Activated B cell treated with CpG ODN at 0.5 μM for 24 hours (primary cell): ENCODE results near the gene AGR2. TPM values are rescaled to one million over a fixed set of nuclear protein-coding genes. Genes with fewer than 3 reads are reported as not detected.

Experiments used
- ATAC-seq: fragments of 200-7000 bp; cut with Tn5 transposase; one replicate; pipeline ENCODE4 v1.10.0; 2021; ENCODE audit warnings: low read depth, mild to moderate bottlenecking, moderate library complexity
- CTCF ChIA-PET: fragments of 350-600 bp; sonication (Branson Sonifier 250); formaldehyde crosslinking; loops from one replicate; lab custom pipeline; 2021; ENCODE audit warnings: antibody characterized with exemption; lab: Charles Lee
- POLR2A ChIA-PET: fragments of 350-600 bp; sonication (Branson Sonifier 250); formaldehyde crosslinking; loops from one replicate; lab custom pipeline; 2021; ENCODE audit warnings: antibody characterized with exemption; lab: Charles Lee
- DNase-seq: peaks from one replicate; pipeline ENCODE4 v3.0.0; 2022
- H3K27ac Mint-ChIP-seq: one replicate; pipeline ENCODE4 v1.8.0; 2020; ENCODE audit warnings: mixed read lengths
- H3K27me3 Mint-ChIP-seq: one replicate; pipeline ENCODE4 v1.8.0; 2021; ENCODE audit warnings: mixed read lengths
- H3K36me3 Mint-ChIP-seq: one replicate; pipeline ENCODE4 v1.8.0; 2021; ENCODE audit warnings: low read depth, mixed read lengths
- H3K4me1 Mint-ChIP-seq: one replicate; pipeline ENCODE4 v1.8.0; 2021; ENCODE audit warnings: mixed read lengths
- H3K4me3 Mint-ChIP-seq: one replicate; pipeline ENCODE4 v1.8.0; 2020; ENCODE audit warnings: mild to moderate bottlenecking, mixed read lengths
- H3K9me3 Mint-ChIP-seq: one replicate; pipeline ENCODE4 v1.8.0; 2020; ENCODE audit warnings: mixed read lengths
- intact Hi-C: fragments of 100-400 bp; cut with micrococcal nuclease; formaldehyde crosslinking; loops from one replicate; pipeline ENCODE4 v1.15.1; 2024
- total RNA-seq: library from RNA; stranded (reverse); gene quantifications from 2 replicates; pipeline ENCODE4 v1.2.3, GENCODE V29; 2022
- TF ChIP-seq, protein P1 (sequence below): fragments of 200-600 bp; IDR thresholded peaks from one replicate; pipeline ENCODE4 v1.8.0; 2022; ENCODE audit warnings: antibody characterized with exemption, mild to moderate bottlenecking

The AGR2 gene
- total RNA-seq, 1 donor from 2014 or later = not detected

DNA sequence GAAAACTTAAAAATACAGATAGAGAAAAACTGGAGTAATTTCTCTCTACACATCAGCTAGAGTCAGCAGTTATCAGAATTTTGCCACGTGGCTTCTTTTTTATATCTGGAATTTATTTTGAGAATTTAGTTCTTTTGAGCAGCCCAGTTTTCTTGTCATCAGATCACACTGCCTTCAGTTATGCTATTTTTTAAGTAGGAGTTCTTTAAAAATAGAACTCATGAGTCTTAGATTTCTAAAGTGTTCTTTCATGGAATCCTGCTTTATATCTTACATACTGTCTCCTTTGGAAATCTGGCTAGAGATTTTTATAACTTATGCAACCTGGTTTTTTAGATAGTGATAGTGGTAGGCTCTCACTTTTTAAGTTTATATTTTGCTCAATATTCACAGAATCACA lies 24.2 kb downstream of the AGR2 start:
- no peak overlapping the region for H3K4me3 Mint-ChIP-seq
- H3K9me3 Mint-ChIP-seq = no peaks in the 10 kb centered on the region
- ATAC-seq (no peak), DNase-seq (no peak)
- H3K4me1 Mint-ChIP-seq = peaks cover 32% of the 10 kb centered on the region
- ChIA-PET CTCF (no interaction called here), POLR2A (no interaction called here)
- intact Hi-C loops = no loop called here
- no peaks in the 10 kb centered on the region for H3K27me3 Mint-ChIP-seq
- H3K27ac Mint-ChIP-seq = no peak overlapping the region
- TF ChIP-seq, protein P1, sequence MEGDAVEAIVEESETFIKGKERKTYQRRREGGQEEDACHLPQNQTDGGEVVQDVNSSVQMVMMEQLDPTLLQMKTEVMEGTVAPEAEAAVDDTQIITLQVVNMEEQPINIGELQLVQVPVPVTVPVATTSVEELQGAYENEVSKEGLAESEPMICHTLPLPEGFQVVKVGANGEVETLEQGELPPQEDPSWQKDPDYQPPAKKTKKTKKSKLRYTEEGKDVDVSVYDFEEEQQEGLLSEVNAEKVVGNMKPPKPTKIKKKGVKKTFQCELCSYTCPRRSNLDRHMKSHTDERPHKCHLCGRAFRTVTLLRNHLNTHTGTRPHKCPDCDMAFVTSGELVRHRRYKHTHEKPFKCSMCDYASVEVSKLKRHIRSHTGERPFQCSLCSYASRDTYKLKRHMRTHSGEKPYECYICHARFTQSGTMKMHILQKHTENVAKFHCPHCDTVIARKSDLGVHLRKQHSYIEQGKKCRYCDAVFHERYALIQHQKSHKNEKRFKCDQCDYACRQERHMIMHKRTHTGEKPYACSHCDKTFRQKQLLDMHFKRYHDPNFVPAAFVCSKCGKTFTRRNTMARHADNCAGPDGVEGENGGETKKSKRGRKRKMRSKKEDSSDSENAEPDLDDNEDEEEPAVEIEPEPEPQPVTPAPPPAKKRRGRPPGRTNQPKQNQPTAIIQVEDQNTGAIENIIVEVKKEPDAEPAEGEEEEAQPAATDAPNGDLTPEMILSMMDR = no peak
- H3K36me3 Mint-ChIP-seq = peaks cover 58% of the 10 kb centered on the region

GRCh38 chr7:16779051-16779450 lies 25.7 kb downstream of the AGR2 start:
- H3K27ac Mint-ChIP-seq = no peak overlapping the region
- H3K9me3 Mint-ChIP-seq = no peaks in the 10 kb centered on the region
- H3K36me3 Mint-ChIP-seq = peaks cover 52% of the 10 kb centered on the region
- intact Hi-C loops = no loop called here
- POLR2A ChIA-PET = interaction anchor here (0.7 kb wide), 1 partner anchor 15 kb away, joined by 3 read pairs; no protein-coding TSS in a partner anchor
- peaks cover 42% of the 10 kb centered on the region for H3K4me1 Mint-ChIP-seq
- CTCF ChIA-PET = no interaction called here
- no peak for DNase-seq
- H3K4me3 Mint-ChIP-seq = no peak overlapping the region
- no peak for ATAC-seq
- no peaks in the 10 kb centered on the region for H3K27me3 Mint-ChIP-seq
- TF ChIP-seq, protein P1 = no peak

DNA sequence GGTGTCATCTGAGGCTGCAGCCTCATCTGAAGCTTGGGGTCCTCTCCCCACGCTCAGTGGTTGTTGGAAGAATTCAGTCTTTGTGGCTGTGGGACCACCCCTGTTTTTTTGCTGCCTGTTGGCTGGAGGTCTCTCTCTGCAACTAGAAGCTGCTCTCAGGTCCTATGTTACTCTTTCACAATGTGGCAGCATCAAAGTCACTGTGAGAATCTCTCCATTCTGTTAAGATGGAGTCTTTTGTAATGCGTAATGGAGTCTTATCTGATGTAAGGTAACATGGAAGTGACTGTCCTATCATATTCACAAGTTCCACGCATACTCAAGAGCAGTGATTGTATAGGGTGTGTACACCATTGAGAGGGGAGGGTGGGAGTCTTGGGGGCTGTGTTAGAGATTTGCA lies 26.3 kb downstream of the AGR2 start:
- Mint-ChIP-seq H3K9me3 (no peaks in the 10 kb centered on the region), H3K27ac (peak overlapping the region; percentile 8), H3K4me3 (no peak overlapping the region), H3K4me1 (peaks cover 41% of the 10 kb centered on the region), H3K36me3 (peaks cover 47% of the 10 kb centered on the region), H3K27me3 (no peaks in the 10 kb centered on the region)
- TF ChIP-seq, protein P1 = no peak
- no peak for ATAC-seq
- ChIA-PET POLR2A (interaction anchor here (0.7 kb wide), 1 partner anchor 15 kb away, joined by 3 read pairs; no protein-coding TSS in a partner anchor), CTCF (no interaction called here)
- DNase-seq = no peak
- intact Hi-C loops = no loop called here

GRCh38 chr7:16776053-16776452 lies 28.7 kb downstream of the AGR2 start:
- peaks cover 32% of the 10 kb centered on the region for H3K36me3 Mint-ChIP-seq
- intact Hi-C loops = no loop called here
- TF ChIP-seq, protein P1 = no peak
- H3K27ac Mint-ChIP-seq = peak overlapping the region; percentile 19
- ChIA-PET POLR2A (no interaction called here), CTCF (no interaction called here)
- no peaks in the 10 kb centered on the region for H3K27me3 Mint-ChIP-seq
- ATAC-seq (no peak), DNase-seq (no peak)
- H3K4me1 Mint-ChIP-seq = peaks cover 55% of the 10 kb centered on the region
- H3K4me3 Mint-ChIP-seq = no peak overlapping the region
- no peaks in the 10 kb centered on the region for H3K9me3 Mint-ChIP-seq

- DNase-seq = no peak
- intact Hi-C loops = no loop called here
- no peak for ATAC-seq
- Mint-ChIP-seq H3K36me3 (peaks cover 27% of the 10 kb centered on the region), H3K27ac (no peak overlapping the region), H3K4me1 (peaks cover 55% of the 10 kb centered on the region), H3K9me3 (no peaks in the 10 kb centered on the region), H3K4me3 (no peak overlapping the region), H3K27me3 (no peaks in the 10 kb centered on the region)
- ChIA-PET POLR2A (no interaction called here), CTCF (no interaction called here)
- TF ChIP-seq, protein P1 = no peak
Measured at GRCh38 chr7:16774986-16775385, 29.8 kb downstream of the AGR2 start.
